NT2/D1 (cell line): ENCODE data around the gene ESRRB.

Experiments
- DNase-seq: peaks from one replicate; pipeline ENCODE4 v3.0.0-alpha.2; 2011; ENCODE audit warnings: low read depth, low spot score
- H3K27me3 ChIP-seq: 2 replicates; pipeline ENCODE4 v1.6.0; 2011; ENCODE audit warnings: mild to moderate bottlenecking; ENCODE audit not compliant: insufficient read length, insufficient read depth
- H3K36me3 ChIP-seq: 2 replicates; pipeline ENCODE4 v1.6.1; 2011; ENCODE audit warnings: mild to moderate bottlenecking, low read length, mixed read lengths; ENCODE audit not compliant: insufficient read depth, insufficient read length
- H3K4me1 ChIP-seq: 2 replicates; pipeline ENCODE4 v1.5.1; 2011; ENCODE audit not compliant: insufficient read depth, insufficient read length
- H3K4me3 ChIP-seq: 2 replicates; pipeline ENCODE4 v1.5.1; 2011; ENCODE audit warnings: low read depth; ENCODE audit not compliant: insufficient read length
- H3K9ac ChIP-seq: 2 replicates; pipeline ENCODE4 v1.6.0; 2011; ENCODE audit warnings: low read depth; ENCODE audit not compliant: insufficient read length
- H3K9me3 ChIP-seq: 2 replicates; pipeline ENCODE4 v1.5.1; 2011; ENCODE audit warnings: mild to moderate bottlenecking, low read length; ENCODE audit not compliant: insufficient read depth
- SUZ12 ChIP-seq: IDR thresholded peaks from 2 replicates; pipeline ENCODE4 v1.6.1; 2011; ENCODE audit not compliant: insufficient read length, insufficient read depth; ENCODE audit errors: extremely low read depth
- YY1 ChIP-seq: IDR thresholded peaks from 2 replicates; pipeline ENCODE4 v1.6.1; 2011; ENCODE audit not compliant: insufficient read length, insufficient read depth
- ZNF274 ChIP-seq: IDR thresholded peaks from 2 replicates; pipeline ENCODE4 v1.6.1; 2011; ENCODE audit warnings: mild to moderate bottlenecking, low read depth, low read length

The ESRRB gene

DNA sequence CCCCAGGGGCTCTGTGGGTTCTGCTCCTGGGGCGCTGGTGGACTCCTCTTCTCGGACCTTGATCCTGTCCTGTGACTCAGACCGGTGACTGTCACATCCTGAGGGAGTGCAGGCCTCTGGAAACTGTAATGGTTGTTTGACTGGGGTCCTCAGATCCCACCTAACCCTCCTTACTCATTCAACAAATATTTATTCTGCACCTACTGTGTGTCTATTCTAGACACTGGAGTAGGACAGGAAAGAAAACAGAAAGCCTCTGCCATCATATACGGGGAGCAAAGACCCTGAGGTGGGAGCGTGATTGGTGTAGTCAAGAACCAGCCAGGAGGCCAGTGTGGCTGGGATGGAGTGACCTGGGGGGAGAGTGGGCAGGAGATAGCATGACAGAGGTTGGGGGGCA lies 47.6 kb downstream of the ESRRB start:
- no peak for TF ChIP-seq YY1
- TF ChIP-seq ZNF274: no peak
- no peak for TF ChIP-seq SUZ12
- Histone ChIP-seq H3K9ac (no peak overlapping the region), H3K27me3 (no peaks in the 10 kb centered on the region), H3K4me1 (peaks cover 3% of the 10 kb centered on the region), H3K4me3 (no peak overlapping the region), H3K9me3 (no peaks in the 10 kb centered on the region), H3K36me3 (no peaks in the 10 kb centered on the region)
- DNase-seq: no peak

DNA sequence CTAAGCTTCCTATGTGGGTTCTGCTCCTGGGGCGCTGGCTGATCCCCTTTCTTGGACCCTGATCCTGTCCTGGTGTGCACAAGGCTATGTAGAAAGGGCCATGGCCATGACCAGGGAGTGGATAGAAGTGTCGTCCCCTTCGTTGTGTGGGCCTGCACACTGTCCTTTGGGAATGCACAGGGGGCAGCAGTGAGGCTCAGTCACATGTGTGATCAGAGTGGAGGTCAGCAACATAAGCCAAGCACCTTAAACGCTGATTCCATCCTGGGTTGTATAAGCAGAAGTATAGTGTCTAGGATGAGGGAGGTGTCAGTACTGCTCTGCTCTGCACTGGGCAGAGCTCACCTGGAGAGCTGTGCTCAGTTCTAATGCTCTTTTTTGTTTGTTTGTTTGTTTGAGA lies 48.4 kb downstream of the ESRRB start:
- Histone ChIP-seq H3K9ac (no peak overlapping the region), H3K9me3 (no peaks in the 10 kb centered on the region), H3K4me3 (no peak overlapping the region), H3K36me3 (no peaks in the 10 kb centered on the region), H3K27me3 (no peaks in the 10 kb centered on the region), H3K4me1 (peaks cover 3% of the 10 kb centered on the region)
- TF ChIP-seq ZNF274: no peak
- TF ChIP-seq YY1: no peak
- no peak for TF ChIP-seq SUZ12
- no peak for DNase-seq

DNA sequence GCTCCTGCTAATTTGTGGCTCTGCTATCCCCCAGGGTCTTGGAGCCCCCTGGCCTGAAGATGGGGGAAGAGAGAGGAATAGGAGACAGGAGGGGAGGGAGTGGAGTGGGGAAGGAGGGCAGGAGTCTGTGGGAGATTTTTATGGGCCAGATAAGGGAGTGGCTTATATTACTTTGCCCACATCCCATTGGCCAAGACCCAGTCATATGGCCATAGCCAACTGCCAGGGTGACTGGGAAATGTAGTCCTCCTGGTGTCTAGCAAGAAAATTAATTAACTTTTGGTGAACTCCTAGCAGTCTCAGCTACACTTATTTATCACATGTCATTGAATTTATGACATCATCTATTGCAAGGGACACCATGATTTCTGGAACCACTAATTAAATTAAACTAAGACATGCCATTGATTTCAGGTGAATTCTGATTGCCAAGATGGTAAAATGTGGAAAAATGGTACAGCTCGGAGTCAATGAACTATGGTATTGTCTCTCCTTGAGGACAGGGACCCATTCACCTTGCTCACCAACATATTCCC lies 50.3 kb downstream of the ESRRB start:
- H3K4me3 ChIP-seq: no peak overlapping the region
- H3K27me3 ChIP-seq: no peaks in the 10 kb centered on the region
- H3K9me3 ChIP-seq: no peaks in the 10 kb centered on the region
- H3K9ac ChIP-seq: no peak overlapping the region
- H3K36me3 ChIP-seq: no peaks in the 10 kb centered on the region
- no peak for TF ChIP-seq ZNF274
- TF ChIP-seq YY1: no peak
- TF ChIP-seq SUZ12: no peak
- H3K4me1 ChIP-seq: peaks cover 5% of the 10 kb centered on the region
- DNase-seq: no peak

DNA sequence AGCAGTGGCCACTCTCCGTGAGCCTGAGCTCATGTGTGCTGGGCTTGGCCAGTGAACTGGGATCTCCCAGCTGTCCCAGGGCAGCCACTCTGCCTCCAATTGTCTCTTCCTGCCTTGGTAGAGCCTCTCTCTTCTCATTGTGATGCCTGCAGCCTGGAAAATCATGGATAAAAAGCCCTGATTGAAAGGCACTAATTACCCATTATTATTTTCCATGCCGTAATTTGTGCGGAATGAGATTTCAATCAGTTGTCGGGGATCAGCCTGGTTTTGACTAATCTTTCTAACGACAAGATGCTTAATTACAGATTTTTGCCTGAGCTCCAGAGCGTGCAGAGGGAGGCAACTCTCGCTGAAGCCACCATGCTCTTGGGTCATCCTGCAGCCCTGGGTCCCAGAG lies 52.7 kb downstream of the ESRRB start:
- H3K4me3 ChIP-seq: no peak overlapping the region
- H3K27me3 ChIP-seq: no peaks in the 10 kb centered on the region
- TF ChIP-seq ZNF274: no peak
- TF ChIP-seq SUZ12: no peak
- TF ChIP-seq YY1: no peak
- no peaks in the 10 kb centered on the region for H3K36me3 ChIP-seq
- H3K9me3 ChIP-seq: no peaks in the 10 kb centered on the region
- H3K9ac ChIP-seq: no peak overlapping the region
- no peak for DNase-seq
- H3K4me1 ChIP-seq: peaks cover 2% of the 10 kb centered on the region

DNA sequence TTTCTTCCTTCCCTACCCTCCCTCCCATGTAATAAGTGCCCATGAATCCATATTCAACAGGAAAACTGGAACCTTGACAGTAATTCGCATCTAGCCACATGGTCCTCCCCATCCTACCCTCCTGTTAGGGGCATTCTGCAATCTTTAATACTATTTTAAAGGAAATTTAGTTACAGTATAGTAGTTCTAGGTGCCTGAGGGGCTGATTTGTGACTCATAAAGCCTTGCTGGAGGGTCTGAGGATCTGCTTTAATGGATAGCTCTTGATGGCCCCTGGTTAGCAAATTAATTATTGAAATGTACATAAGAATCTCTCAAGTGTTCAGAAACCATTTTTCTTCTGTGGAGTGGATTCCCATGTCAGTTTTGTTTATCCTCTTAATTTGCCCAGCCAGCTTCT lies 54.1 kb downstream of the ESRRB start:
- no peak for TF ChIP-seq SUZ12
- no peak for TF ChIP-seq YY1
- no peak for TF ChIP-seq ZNF274
- Histone ChIP-seq H3K36me3 (no peaks in the 10 kb centered on the region), H3K9me3 (no peaks in the 10 kb centered on the region), H3K27me3 (no peaks in the 10 kb centered on the region), H3K4me3 (no peak overlapping the region), H3K9ac (no peak overlapping the region), H3K4me1 (peaks cover 2% of the 10 kb centered on the region)
- no peak for DNase-seq

DNA sequence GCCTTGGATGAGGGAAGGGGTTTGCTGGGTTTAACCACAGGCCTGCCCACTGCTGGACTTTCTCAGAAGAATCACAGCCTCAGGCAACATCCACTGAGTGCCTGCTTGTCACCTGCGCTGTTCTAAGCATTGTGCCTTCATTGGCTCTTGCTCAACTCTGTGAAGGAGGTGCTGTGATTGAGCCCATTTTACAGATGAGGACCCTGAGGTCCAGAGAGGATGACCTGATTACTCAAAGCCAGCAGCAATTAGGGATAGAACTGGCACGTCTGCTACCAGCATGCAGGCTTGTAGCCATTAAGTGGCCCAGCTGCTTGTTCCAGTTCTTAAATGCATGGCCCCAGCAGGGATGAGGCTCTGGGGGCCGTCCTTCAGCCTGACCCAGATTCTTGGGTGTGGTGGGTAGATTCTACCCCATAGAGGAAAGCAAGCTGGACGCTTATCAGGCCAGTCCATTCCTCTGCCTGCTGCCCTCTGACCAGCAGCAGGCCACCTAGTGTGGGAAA lies 54.6 kb downstream of the ESRRB start:
- H3K4me3 ChIP-seq: no peak overlapping the region
- H3K27me3 ChIP-seq: no peaks in the 10 kb centered on the region
- H3K4me1 ChIP-seq: peaks cover 2% of the 10 kb centered on the region
- no peaks in the 10 kb centered on the region for H3K36me3 ChIP-seq
- no peak for TF ChIP-seq ZNF274
- no peak for TF ChIP-seq YY1
- TF ChIP-seq SUZ12: no peak
- no peaks in the 10 kb centered on the region for H3K9me3 ChIP-seq
- H3K9ac ChIP-seq: no peak overlapping the region
- DNase-seq: no peak

DNA sequence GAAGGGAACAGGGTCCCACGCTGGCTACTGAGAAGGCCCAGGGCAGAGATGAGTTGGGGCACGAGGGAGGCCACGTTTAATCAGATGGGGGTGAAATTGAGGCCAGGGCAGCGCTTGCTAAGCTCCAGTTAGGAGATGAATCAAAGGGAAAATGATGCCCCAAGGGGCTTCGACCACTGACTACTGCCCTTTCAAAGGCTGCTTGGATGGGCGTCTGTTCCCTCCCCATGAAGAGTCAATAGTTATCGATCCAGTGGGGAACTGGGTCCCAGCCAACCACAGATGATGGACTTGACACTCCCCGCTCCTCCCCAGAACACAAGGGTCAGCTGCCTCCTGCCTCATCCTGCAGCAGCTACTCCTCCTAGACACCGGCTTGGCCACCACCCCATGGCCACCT lies 55.6 kb downstream of the ESRRB start:
- Histone ChIP-seq H3K4me1 (peaks cover 2% of the 10 kb centered on the region), H3K4me3 (no peak overlapping the region), H3K9ac (no peak overlapping the region), H3K36me3 (no peaks in the 10 kb centered on the region), H3K9me3 (no peaks in the 10 kb centered on the region), H3K27me3 (no peaks in the 10 kb centered on the region)
- TF ChIP-seq SUZ12 (no peak), ZNF274 (no peak), YY1 (no peak)
- DNase-seq: no peak
